ENCODE results near the gene CIB2.

Gene CIB2

DNA sequence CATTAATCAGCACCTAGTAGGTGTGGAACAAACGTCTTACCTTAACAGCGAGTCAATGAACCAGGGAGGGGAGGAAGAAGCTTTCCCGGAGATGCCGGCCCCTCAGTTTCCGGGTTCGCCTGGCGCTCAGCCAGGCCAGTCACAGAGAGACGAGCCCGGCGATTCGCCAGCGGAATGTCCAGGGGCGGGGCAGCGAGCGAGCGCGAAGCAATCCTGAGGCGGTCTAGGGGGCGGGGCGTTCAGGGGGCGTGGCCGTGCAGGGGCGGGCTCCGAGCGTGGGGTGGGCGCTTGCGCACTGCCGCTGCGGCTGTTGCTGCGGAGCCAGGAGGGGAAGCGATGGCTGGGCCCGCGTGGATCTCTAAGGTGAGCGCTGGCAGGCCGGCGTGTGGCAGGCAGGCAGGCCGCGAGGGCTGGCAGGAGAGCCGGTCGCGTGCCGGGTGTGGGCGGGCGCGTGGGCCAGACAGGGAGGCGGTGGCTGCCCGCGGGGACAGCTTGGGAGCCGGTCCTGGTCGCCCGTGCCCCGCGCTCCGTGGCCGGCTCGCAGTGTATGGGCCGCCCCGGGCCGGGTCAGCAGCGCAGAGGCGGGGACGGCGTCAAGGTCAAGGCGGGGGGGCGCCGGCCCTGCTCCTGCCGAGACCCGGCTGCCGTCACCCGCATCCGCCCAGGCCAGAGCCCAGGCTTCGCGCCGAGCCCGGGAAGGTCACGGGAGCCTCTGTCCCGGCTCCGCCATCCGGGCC is 18.0 kb upstream of the CIB2 start, which contains the start of gene IDH3A:
Gene IDH3A (plus strand): TSS at position 295 of the 737 bp plus-strand sequence. CDS start 42 bp downstream, at position 337.
- peak; percentile 100 for DNase-seq (ENCODE audit: low read depth)

DNA sequence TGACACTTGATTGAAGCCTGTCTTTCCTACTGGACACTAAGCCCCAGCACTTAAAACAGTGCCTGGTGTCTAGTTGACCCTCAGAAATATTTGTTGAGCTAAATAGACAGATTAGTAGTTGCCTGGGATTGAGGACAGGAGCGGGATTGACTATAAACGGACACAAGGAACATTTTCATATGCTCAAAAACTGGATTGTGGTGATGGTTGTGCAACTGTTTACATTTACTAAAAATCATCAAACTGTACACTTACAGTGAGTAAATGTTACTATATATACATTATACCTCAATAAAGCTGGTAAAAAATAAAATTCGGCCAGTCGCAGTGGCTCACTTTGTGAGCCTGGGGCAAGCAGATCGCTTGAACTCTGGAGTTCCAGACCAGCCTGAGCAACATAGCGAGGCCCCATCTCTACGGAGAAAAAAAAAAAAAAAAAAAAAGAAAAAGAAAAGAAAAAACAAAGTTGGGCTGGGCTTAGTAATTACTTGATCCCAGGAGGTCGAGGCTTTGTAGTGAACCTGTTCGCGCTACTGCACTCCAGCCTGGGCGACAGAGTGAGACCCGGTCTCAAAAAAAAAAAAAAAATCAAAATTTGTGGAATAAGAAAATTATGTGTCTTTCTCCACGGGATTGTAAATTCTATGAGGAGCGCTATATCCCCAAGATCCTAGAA is 17.3 kb upstream of the CIB2 start:
- no peak for DNase-seq (ENCODE audit: low read depth)

DNA sequence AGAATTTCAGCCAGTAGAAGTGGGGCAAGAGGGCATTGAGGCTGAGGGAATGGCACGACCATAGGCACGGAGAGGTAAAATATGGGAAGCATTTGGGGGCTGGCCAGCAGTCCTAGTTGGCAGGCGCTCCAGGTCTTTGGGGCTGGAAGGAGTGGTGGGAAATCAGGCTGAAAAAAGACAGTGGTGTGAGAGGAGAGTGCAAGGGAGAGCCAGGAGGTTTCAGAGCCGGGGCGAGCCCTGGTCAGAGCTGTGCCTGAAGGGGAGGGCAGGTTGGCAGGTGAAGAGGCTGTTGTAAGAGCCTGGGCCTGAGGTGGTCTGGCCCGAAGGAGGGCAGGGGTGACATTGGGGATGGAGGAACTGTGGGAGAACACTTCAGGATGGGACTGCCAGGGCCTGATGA is 16.3 kb upstream of the CIB2 start:
- DNase-seq (ENCODE audit: low read depth) = no peak

DNA sequence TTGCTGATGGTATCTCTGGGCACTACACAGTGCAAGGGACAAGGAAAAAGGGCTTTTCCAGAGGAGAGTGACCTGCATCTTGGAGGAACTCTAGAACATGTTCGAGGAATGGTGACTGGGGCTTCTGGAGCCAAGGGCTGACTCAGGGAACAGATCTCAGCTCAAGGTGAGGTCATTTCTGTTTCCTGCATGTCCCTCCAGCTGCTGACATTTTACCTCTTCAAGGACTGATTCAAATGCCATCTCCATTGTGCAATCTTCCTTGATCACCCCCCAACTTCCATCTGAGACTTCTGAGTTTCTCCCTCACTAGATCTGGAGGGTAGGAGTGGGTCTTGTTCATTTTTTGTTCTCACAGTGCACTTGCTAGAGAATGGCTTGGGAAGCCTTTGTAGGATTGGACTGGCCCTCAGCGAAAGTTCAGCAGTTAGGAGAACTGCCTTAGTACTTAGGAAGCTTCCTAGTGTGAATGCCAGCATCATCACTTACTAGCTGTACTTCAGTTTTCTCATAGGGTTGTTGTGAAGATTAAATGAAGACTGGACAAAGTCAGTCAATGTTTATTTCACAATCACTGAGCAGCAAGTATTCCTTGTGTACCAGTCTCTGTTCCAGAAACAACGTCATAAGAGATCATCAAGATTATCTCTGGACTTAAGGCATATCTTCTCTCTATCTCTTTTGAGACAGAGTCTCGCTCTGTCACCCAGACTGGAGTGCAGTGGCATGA is 15.3 kb upstream of the CIB2 start:
- DNase-seq (ENCODE audit: low read depth) = no peak

DNA sequence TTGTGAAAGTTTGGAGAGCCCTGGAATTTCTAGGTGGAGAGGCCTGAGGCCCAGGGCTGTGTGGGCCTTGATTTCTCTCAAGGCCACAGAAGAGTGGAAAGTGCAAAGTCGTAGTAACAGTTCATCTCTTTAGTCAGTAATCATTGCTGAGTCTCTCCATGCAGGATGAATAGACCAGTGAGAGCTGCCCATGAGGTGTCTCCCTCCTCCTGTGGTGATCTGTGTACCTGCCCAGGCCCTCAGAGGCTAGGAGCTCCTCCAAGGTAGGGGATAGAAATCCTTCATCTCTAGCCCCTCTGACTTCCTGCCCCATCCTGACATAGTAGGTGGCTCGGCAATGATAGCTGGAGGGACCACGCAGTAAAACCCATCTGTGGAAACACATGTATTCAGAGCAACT is 11.1 kb upstream of the CIB2 start:
- DNase-seq (ENCODE audit: low read depth) = no peak

DNA sequence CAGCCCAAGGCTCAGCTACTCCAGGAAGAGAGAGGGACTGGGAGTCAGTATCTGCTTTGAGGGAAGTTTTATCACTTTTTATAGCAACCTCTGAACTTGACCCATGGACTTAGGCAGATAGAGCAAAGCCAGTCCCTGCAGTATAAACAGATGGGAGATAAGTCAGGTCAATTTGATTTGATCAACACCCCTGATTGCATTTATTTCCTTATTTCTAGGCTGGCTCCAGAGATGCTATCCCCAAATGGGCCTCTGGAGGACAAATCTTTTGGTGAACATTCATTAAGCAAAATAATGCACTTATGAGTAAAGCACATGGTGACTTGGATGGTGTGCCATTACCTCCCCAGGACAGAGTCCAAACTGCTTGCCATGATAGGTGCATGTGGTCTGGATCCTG is 9.0 kb upstream of the CIB2 start:
- DNase-seq (ENCODE audit: low read depth) = no peak

DNA sequence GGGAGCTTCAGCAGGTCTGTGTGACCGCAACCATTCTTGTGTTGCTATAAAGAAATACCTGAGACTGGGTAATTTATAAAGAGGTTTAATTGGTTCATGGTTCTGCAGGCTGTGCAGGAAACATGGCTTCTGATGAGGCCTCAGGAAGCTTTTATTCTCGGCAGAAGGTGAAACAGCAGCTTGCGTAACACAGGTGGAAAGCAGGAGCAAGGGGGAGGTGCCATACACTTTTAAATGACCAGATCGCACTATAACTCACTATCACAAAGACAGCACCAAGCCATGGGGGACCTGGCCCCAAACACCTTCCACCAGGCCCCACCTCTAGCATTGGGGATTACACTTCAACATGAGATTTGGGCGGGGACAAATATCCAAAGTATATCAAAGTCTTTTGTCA is 8.3 kb upstream of the CIB2 start:
- DNase-seq (ENCODE audit: low read depth) = no peak

DNA sequence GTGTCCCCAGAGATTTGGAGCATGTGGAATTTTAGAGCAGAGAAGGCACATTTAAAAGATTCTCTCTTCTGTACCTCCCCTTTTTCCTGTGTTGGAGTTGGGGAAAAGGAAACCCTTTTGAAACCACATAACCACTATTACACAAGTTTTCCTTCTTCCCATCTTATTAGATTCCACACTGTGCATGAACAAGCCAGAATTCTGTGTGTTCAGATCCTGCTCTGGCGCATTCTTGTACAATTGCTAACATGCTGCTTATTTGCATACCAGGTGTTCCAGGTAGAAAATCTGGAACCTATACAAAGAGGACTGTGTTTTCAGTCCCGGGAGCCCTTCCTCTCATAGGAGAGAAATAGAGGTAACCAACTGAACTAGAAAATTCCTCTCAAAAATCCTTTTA is 2.6 kb upstream of the CIB2 start:
- no peak for DNase-seq (ENCODE audit: low read depth)

DNA sequence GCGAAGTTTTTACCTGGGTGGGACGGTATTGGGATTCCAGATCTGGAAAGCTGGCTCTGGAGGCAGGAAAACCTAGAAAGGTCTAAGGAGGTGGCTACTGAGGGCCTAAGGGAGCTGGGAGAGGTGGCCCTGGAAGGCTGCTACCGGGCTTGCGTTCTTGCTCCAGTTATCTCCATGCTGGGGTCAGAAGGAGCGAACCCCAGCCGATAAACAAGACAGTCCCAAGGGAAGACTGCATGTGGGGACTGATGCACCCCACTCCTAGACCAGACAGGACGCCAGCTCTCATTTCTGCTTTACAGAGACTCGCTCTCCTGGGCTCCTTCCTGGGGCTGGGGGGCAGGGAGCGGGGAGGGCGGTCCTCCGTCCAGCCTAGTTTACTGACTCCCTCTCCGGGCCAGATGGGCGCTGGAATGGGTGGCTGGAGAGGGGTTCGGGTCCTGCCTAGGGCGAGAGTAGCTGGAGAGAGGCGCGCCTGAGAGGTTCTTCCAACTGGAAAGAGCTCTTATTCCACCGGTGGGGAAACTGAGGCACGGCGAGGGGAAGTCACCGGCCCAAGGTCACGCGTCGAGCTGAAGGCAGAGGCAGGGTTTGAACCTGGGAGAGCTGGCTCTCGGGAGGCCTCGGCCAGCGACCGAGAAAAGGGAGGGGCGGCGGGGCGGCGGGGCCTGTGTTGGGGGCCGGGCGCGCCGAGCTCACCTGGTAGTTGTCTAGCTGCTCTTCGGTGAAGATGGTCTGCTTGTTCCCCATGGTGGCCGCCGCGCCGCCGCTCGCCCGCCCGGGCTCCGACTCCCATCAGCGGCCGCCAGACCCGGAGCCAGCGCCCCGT is 565 bp downstream of the CIB2 start:
- no peak for DNase-seq (ENCODE audit: low read depth)

DNA sequence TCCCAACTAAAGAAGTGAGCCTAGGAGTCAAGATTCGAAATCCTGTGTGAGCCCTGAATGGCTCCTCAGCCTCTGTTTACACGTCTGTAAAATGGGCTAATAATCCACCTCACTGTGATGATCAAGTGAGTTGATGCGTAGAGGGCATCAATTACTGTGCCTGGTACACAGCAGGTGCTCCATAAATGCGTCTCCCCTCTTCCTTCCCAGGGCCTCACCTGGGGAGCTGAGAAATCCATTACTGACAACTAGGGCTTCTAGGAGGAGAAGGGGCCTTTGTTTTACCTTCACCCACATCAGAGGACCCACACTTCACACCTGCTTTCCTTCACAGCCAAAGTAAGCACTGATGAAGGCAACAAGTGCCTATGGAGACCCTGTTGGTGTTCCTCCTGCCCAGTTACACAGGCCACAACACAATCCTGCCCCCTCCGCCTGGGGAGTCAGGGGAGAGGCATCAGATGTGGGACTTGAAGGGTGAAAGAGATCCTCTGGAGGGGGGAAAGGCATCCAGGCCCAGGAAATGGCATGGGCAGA is 1.4 kb downstream of the CIB2 start:
- DNase-seq (ENCODE audit: low read depth) = no peak

DNA sequence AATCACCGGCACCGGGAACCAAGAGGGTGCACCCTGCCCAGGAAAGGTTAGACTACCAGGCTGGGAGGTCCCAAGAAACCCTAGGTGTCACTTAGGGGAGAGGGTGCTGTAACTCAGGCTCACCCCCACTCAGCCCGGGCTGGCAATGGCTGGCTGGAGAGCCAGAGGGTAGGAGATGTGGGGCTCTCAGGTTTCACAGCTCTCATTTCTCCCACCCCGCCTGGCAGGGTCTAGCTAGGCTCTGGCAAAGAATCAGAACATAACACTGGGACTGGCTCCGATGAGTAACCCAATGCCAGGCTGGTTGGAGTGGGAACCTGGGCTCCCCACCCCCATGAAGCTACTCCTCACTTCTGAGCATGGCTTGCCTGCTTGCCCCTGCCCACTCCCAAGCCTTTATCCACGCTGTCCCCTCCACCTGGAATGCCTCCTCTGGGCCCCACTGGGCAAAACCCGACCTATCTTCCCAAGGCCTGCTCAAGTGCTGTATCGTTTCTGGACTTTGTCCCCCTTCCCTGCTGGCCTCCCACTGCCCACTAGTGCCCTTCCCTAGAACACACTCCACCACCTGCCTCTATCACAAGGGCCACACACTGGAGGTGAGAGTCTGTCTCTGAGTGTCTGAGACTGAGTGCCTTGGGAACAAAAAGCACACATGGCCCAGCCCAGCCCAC is 2.0 kb downstream of the CIB2 start:
- no peak for DNase-seq (ENCODE audit: low read depth)

DNA sequence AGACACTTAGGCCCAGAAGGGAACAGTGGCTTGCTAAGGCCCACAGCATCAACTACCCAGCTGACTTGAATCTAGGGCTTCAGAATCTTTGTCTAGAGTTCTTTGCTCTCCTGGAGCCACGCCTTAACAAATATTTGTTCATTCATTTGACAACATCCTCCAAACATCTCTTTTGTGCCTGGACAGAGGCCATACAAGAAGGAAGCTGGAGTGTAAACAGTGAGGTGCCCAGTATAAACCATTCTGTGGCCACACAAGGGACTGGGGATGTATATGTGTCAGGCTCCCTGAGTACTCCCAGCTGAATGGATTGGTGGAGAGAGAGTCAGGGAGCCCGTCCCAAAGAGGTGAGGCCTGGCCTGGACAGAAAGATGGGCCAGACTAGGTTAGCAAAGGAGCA is 3.4 kb downstream of the CIB2 start:
- no peak for DNase-seq (ENCODE audit: low read depth)

DNA sequence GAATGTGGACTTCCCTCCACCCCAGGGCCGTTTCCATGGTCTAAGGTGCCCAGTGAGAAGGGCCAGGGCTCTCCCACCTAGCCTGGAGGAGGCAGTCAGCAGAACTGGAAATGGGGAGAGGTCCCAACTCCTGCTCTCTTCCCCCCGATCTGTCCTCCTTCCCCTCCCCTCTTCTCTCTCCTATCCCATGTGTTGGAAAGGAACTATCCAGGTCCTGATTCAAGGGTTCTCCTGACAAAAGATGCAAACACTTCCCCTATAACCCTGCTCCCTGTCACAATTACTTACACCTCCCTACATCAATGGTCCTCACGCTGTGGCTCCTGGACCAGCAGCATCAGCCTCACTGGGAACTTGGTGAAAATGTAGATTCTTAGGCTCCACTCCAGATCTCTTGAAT is 6.0 kb downstream of the CIB2 start:
- DNase-seq (ENCODE audit: low read depth) = no peak

DNA sequence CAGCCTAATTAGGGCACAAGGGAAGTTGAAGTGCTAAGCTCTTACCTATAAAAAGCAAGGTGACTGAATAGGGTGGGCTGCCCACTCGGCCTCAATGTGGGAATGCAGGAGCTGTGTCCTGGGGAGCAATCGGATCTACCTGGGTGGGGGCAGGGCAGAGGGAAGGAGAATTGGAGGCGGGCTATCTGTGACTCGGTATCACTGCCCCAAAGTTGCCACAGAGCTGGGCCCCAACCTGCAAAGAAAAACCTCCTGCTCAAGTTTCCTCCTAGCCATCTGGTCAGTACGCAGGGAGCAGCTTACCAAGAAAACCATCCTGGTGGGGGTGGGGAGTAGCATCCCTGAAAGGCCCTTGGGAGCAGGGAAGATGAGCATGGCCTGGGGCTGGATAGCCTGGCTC is 10.7 kb downstream of the CIB2 start:
- no peak for DNase-seq (ENCODE audit: low read depth)

DNA sequence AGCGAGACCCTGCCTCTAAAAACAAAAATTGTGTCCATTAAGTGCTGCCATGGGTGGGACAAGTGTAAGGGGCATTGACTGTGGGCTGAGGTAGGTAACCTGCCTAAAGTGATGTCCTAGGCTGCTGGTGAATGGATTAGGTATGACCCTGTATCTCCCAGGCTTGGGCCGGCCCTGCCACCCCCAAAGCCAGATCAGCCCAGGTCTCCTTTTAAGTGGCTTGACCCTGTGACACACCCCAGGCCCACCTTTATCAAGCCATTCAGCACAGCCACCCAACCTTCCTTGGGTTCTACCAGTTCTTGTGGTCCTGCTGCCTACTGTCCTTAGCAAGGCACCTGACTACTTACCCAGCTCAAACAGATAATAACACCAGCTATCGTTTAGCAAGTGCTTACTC is 18.7 kb downstream of the CIB2 start:
- DNase-seq (ENCODE audit: low read depth) = no peak

DNA sequence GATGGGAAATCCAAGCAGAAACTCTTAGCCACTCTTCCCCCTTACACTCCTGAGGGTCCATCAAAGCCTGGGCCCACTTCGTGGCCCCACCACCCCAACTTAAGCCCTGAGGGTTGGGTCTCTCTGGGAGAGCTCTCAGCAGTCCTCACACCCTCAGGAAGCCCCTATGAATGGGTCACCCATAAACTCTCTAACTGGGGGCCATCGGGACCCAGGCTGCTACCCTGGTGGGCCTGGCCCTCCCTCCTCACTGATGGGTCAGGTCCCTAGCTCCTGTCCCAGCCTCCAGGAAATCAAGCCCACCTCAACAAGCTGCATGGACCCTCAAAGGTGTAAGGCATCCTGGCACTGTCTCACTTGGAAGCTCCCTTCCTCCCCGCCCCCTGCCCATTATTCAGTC is 19.5 kb downstream of the CIB2 start:
- no peak for DNase-seq (ENCODE audit: low read depth)

DNA sequence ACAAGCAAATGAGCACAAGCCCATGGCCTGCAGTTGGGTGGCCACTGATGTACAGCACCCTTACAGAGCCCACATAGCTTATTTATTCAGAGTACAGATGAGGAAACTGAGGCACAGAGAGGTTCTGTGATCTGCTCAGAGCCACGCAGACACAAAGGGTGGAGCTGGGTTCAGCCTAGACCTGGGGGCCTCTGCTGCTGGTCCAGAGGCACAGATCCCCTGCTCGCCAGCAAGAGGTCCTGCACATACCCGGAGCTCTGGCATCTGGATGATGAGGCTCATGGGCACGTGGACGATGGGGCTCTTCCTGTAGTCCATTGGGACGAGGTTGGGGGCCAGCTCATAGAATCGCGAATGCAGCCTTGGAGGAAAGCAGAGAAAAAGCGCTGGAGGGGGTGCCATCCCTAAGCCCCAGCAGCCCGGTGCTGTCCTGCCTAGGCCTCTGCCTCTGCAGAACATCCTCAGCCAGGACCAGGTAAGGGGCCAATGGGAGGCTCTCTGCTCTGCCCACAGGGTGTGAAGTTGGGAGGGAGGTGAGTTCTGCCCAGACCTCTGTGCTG is 20.2 kb downstream of the CIB2 start:
- DNase-seq (ENCODE audit: low read depth) = no peak

DNA sequence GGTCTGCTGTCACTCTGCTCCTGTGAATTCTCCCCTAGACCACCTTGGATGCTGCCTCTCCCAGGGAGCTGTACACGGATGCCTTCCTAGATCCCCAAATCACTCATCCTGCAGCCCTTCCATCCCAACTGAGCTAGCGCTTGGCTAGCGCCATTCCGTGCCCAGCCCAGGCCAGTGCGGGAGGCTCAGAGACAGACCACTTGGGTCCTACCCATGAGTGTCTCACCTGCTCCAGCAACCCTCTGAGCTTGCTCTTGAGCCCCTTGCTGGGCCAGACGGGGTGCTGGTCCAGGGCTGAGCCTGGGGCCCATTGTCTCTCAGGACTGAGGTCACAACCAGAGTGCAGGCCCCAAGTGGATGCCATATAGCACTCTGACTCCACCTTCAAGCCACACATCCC is 21.1 kb downstream of the CIB2 start:
- no peak for DNase-seq (ENCODE audit: low read depth)

DNA sequence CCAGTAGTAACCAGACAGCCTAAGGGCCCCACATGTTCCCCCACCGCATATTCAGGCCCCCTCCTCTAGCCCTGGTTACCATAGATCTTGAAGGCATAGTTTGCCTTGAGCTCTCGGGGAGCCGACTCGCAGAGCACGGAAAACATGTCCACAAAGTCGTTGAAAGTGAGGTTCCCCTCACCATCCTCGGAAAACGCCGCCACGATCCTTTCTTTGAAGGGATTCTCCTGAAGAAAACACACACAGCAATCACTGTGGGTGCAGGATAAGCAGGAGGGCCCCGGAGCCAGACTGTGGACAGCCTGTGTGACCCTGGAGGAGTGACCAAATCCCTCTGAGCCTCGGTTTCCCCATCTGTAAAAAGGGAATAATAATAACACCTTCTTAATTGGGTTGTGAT is 22.1 kb downstream of the CIB2 start:
- no peak for DNase-seq (ENCODE audit: low read depth)

DNA sequence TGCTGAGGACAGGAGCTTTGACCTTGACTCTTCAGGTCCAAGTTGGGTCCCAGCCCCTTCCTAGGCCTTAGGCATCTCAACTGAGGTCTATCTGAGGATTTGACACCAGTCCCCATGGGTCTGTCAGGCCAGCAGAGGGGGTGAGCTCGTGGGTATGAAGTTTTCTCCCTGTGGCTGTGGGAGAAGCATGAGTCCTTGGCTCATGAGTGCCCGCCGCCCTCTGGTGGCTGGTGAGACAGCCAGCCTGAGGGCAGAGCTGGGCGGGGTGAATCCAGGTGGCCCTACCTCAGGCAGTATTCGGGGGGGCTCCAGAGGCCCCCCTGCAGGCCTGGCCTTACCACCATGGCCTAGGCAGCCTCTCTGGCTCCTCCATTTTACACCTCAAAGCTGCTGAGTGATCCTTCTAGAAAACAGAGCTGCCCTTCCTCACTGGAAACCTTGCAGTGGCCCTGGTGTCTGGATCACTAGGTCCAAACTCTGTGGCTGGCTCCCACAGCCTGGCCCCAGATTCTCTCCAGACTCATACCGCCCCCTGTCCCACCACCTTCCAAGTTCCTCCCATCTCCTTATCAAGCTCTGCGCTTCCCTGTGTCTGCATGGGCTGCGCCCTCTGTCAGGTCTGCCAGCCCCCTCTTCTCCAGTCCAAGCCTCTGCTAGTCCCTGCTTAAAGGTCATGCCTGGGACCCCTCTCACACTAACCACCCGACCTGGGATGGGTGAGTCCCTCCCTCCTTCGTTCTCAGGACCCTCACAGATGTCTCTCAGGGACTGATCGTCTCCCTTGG is 22.8 kb downstream of the CIB2 start:
- DNase-seq (ENCODE audit: low read depth) = peak; percentile 73

All from stimulated activated CD8-positive, alpha-beta memory T cell treated with anti-CD3 and anti-CD28 coated beads, Interleukin-15, amount 100 ng/mL, for 1 hour (primary cell).